GM13976 (cell line): Measurements from ENCODE around the gene PHLDB2.
A peak's percentile ranks its signal among the peaks of the same experiment; 100 is the strongest.

Experiments used
- DNase-seq: peaks from one replicate; pipeline ENCODE4 v3.0.0; 2012; ENCODE audit warnings: low spot score
- in situ Hi-C: fragments of 300-500 bp; cut with MboI; formaldehyde crosslinking; loops from one replicate; pipeline ENCODE4 v1.12.0; 2022; ENCODE audit warnings: low sequenced_read_pairs, mixed read lengths, inconsistent platforms; ENCODE audit not compliant: unreplicated experiment
- TF ChIP-seq, protein P1 (sequence below): IDR thresholded peaks from 2 replicates; pipeline ENCODE4 v1.5.1; 2012; ENCODE audit warnings: borderline replicate concordance, mild to moderate bottlenecking; ENCODE audit not compliant: insufficient read depth; ENCODE audit errors: extremely low read depth, missing control alignments, control extremely low read depth

The PHLDB2 gene

DNA sequence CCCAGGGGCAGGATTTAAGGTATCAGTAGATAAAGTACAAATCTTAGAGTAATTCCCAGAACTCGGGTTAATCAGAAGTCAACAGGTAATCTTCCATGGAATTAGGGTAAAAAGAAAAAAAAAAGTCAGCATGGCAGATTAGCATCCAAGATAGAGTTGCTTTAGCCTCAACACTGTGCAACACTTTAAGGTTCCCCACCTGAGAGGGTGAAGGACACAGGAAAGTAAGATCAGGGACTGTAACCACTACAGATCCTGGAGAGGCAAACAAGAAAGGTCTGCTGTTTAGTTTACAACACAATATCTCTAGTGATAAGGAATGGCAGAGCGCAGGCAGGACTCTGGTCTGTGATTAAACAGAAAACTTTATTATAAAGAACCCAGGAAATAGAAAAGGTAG is 4.1 kb upstream of the PHLDB2 start:
- TF ChIP-seq, protein P1, sequence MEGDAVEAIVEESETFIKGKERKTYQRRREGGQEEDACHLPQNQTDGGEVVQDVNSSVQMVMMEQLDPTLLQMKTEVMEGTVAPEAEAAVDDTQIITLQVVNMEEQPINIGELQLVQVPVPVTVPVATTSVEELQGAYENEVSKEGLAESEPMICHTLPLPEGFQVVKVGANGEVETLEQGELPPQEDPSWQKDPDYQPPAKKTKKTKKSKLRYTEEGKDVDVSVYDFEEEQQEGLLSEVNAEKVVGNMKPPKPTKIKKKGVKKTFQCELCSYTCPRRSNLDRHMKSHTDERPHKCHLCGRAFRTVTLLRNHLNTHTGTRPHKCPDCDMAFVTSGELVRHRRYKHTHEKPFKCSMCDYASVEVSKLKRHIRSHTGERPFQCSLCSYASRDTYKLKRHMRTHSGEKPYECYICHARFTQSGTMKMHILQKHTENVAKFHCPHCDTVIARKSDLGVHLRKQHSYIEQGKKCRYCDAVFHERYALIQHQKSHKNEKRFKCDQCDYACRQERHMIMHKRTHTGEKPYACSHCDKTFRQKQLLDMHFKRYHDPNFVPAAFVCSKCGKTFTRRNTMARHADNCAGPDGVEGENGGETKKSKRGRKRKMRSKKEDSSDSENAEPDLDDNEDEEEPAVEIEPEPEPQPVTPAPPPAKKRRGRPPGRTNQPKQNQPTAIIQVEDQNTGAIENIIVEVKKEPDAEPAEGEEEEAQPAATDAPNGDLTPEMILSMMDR = no peak
- no peak for DNase-seq
- in situ Hi-C loops = no loop called here

DNA sequence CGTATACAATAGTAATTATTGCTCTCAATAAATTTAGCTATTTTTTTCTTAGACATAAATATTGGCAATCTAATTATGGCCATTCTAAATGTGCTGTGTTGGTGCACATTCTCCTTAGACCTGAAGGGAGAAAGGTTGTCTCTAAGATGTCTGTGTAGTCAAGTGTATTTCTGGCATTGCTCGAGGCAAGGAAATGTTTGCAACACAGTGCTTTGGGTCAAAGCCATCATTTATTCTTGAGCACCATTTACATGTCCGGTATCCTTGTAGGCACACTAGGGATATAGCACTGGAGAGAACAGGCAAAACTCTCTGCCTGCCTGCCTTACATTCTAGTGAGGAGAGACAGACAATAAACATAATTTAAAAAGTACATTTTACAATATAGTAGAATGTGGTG is 2.6 kb upstream of the PHLDB2 start:
- TF ChIP-seq, protein P1 = no peak
- no peak for DNase-seq
- in situ Hi-C loops = no loop called here

DNA sequence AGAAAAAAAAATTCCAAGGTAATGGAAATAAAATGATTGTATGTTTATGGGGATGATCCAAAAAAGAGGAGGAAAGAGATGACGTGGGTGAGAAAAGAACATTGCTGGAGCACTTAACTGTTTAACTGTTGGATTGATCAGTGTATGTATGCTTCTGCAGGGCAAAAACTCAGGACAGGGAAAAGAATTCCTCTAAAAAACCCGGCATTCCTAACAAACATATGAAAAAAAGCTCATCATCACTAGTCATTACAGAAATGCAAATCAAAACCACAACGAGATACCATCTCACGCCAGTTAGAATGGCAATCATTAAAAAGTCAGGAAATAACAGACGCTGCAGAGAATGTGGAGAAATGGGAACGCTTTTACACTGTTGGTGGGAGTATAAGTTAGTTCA is 1.6 kb upstream of the PHLDB2 start:
- TF ChIP-seq, protein P1 = no peak
- in situ Hi-C loops = no loop called here

DNA sequence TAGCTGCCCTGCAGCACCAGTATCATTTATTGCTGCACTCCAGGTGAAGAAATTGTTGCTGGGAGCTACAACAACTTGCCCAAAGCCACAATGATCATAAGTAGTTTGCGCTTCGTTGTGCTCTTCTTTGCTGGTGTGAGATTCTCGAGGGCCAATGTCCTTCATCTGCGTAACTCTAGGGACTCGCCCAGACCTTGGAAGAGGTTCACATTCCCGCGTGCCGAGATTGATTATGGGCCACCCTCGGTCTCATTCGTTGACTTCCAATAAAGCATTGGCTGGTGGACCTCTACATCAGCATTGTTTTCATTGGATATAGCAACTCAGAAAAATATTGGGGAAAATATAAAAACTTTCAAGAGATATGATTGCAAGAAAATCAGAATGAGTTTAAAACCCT is 423 bp upstream of the PHLDB2 start:
- DNase-seq = no peak
- TF ChIP-seq, protein P1 = no peak
- in situ Hi-C loops = no loop called here

More for the DNA sequence above, 1.6 kb upstream of the PHLDB2 start:
- no peak for DNase-seq

DNA sequence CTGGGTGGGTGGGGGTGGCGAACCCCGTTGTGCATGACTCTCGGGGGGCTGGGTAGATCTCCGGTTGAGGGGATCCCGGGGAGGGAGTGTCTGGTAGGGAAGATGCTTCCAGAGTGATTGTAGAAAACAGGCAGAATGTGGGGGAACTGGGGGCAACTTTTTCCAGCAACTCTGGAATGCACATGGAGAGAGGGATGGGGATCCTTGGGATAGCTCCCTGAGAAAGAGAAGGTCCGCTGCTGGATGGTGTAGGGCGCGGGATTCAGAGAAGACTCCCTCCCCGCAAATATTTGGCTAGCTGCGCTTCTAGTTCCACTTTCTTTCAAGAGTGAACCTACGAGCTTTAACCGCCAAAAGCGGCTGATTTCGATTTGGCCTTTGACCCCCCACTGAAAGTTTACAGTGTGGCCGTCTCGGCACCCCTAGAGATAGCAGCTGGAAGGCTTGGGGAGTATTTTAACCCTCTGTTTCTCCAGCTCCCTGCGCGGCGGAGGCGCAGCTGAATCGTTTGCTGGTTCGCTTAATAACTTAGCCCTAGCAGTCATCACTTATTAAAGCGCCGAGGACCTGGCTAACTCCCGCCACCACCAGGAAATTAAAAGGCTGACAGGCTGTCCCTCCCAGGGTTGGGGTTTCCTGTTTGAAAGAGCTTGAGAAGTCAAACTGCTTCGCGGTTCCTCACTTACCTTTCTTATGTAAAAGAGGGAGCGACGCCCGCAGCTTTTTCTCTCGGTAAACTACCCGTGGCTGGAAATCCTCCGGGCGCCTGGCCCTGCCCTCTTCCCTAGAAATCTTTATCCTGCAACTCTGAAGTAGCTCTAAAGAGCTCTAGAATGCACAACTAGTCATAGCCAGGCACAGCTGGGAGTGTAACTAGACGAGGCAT is 1.2 kb downstream of the PHLDB2 start:
- peak; percentile 76 for DNase-seq
- in situ Hi-C loops = loop anchor here (10.0 kb wide), 1 partner anchor 135 kb away; no protein-coding TSS in a partner anchor
- TF ChIP-seq, protein P1 = no peak

DNA sequence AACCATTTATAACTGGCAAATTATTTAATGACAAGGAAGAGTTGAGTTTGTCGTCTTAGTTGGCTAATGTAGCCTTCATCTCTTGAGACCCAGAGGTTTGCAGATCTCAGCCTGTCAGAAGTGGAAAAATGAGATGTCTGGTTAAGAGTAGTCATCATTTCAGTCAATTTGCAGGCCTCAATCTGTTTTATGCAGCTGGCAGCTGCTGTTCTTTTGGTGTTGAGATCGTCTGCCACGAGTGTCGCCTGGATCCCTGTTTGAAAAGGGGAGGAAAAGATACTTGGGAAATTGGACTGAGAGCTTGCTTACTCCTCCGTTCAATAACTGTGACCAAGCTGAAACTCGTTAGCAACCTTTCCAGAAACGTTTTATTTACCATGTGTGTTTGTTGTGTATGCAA is 2.3 kb downstream of the PHLDB2 start:
- in situ Hi-C loops = loop anchor here (10.0 kb wide), 1 partner anchor 137 kb away; no protein-coding TSS in a partner anchor
- TF ChIP-seq, protein P1 = no peak
- no peak for DNase-seq
